NCI-H748 (cell line): Measurements from ENCODE around the gene PRKCG.
"Not testable (repeated sequence)": the region's sequence is repeated elsewhere in the genome, so short reads cannot be mapped to it uniquely, and the experiment has no call there.

Source experiments
- DNase-seq: peaks from one replicate; lab custom pipeline; 2025; ENCODE audit not compliant: unreplicated experiment; lab: John Stamatoyannopoulos, UW

PRKCG gene

DNA sequence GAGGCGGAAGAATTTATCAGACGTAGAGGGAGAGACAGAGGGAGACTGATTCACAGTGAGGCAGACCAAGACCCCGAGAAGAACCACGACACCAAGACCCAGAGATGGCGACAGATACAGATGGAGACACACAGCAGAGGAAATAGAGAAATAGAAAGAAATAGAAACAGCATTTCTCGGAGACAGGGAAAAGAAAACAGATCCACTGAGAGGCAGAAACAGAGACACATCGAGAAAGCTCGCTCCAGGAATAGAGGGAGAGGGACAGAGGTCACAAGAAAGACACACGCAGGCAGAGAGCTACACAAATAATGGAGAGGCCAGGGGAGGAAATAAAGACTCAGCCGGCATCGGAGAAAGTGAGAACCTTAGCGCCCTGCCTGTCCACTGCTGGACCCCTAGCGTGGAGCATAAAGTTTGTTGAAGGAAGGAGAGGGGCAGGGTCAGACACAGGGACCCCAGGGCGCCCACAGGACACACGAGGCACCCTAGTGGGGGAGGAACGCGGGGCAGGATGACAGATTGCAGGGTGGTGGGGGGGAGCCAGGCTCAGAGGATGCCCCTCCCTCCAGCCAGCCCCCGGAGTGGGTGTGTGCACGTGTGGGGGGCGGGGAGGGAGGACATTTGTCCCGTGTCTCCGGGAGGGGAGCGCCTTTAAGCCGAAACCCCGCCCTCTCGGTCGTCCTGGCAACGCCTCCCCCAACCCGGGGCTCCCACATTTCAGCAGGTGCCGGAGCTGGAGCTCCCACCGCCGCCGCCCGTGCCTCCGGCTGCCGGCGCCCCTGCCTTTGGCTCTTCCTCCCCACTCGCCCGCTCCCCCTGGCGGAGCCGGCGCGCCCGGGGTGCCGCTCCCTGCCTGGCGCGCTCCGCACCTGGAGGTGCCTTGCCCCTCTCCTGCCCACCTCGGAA is at the start of gene PRKCG:
Gene PRKCG (plus strand): TSS at position 716 of the 909 bp plus-strand sequence. CDS start 298 bp downstream, outside the sequence.
- DNase-seq = peak; percentile 89

DNA sequence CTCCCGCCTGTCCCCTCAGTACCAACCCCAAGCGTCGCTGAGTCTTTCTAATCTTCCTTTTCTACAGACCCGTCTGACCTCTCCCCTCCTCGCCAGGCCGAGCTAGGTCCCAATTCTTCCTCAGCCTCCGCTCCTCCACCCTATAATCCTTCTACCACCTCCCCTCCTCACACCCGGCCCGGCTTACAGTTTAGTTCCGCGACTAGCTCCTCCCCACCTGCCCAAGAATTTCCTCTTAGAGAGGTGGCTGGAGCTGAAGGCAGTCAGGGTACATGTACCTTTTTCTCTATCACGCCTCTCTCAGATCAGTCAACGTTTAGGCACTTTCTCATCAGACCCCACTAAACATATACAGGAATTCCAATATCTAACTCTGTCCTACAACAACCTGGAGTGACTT is 49.1 kb upstream of the PRKCG start:
- not testable (repeated sequence) for DNase-seq

DNA sequence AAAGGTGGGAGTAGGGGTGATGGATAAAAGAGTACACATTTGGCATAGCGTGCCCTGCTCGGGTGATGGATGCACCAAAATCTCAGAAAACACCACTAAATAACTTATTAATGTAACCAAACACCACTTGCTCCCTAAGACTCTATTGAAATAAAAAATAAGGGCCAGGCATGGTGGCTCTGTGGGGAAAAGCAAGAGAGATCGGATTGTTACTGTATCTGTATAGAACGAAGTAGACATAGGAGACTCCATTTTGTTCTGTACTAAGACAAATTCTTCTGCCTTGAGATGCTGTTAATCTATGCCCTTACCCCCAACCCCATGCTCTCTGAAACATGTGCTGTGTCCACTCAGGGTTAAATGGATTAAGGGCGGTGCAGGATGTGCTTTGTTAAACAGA is 43.6 kb upstream of the PRKCG start:
- not testable (repeated sequence) for DNase-seq

DNA sequence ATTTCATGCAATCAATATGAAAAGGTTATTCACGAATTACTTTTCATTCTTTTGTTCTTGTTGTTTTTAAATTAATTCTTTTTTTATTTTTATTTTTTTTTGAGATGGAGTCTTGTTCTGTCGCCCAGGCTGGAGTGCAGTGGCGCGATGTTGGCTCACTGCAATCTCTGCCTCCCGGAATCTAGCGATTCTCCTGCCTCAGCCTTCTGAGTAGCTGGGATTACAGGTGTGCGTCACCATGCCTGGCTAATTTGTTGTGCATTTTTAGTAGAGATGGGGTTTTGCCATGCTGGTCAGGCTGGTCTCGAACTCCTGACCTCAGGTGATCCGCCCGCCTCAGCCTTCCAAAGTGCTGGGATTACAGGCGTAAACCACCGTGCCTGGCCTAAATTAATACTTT is 41.8 kb upstream of the PRKCG start:
- not testable (repeated sequence) for DNase-seq

DNA sequence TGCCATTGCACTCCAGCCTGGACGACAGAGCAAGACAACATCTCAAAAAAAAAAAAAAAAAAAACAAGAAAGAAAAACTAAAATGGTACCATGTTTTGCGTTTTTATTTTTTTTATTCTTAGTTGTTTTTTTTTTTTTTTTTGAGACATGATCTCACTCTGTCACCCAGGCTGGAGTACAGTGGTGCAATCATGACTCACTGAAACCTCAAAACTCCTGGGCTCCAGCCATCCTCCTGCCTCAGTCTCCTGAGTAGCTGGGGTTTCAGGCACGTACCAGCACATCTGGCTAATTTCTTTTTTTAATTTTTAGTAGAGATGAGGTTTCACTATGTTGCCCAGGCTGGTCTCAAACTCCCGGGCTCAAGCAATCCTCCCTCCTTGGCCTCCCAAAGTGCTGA is 41.1 kb upstream of the PRKCG start:
- DNase-seq = not testable (repeated sequence)

DNA sequence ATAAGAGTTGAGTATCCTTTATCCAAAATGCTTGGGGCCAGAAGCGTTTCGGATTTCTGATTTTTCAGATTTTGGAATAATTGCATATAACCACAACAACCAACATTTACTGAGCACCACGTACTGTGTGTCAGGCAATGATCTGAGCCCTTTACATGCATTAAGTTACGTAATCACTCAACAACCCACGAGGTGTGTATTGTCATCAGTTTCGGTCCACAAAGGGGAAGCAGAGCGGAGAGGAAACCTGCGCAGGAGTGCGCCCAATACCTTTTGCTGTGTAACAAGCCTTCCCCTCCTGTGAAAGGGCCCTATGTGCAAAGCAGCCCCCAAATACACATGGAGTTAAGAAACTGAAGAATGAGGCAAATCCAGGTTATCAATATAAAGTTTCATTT is 37.1 kb upstream of the PRKCG start:
- DNase-seq = no peak

DNA sequence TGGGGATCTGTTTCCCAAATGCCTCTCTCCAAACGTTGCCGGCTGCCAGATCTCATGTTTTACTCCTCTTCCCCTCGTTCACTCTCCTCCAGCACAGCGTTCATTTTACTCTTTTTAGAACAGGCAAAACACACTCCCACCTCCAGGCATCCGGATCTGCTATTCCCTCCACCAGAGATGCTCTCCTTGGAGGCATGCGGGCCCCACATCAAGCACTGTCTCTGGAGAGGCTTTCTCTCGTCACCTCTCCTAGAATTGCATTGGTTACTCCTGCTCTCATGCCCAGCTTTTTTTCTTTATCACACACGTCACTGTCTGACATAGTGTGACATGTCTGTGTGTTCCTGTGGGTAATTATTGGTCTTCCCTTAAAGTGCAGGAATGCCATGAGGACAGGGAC is 34.4 kb upstream of the PRKCG start:
- no peak for DNase-seq

DNA sequence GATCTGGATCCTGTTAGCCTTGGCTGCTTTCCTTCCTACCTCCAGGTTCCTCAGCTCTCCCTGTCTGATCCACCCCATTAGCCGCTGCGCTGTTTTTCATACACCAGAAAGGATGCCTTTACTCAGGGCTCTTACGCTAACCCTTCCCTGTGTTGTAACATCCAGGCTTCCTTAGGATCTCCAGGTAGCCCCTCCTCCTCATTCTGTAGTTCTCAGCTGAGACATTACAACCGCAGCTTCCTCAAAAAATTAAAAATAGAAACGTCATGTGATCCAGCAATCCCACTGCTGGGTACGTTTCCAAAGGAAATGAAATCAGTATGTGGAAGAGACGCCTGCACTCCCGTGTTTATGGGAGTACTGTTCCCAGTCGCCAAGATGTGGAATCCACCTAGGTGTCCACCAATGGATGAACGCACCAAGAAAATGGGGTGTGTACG is 32.7 kb upstream of the PRKCG start:
- no peak for DNase-seq

DNA sequence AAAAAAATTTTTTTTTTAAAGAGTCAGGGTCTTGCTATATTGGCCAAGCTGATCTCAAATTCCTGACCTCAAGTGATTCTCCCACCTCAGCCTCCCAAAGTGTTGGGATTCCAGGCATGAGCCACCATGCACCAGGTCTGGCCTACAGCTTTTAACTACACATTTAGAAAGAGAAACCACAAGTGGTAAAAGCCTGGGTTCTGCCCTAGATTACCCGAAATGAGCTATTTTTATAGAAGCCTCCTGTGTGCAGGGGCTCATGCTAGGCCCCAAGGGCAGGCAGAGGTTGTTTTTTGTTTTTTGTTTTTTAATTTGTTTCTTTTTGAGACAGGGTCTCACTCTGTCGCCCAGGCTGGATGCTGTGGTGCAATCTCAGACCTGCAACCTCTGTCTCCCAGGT is 28.3 kb upstream of the PRKCG start:
- DNase-seq = no peak

DNA sequence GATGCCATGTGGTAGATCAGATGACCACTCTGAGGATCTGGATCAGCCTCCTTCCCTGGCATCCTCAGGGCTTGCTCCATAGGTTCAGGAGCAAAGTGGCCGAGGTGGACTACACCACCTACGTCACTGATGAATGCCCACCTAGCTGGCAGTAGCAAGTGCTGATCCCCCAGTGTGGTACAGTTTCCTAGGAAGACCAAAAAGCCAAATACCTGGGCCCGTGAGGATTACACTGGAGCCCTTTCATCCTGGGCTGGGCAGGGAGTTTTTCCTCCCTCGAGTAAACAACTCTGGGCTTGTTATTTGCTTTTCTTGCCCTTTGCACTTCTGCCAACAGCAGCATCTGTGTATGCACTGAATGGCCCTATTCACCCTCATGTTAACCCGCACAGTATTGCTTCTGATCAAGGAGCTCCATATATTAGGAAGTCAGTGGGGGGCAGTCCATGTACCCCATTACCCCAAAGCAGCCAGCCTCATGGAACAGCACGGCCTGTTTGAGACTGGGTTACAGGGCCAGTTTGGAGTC is 17.6 kb upstream of the PRKCG start:
- DNase-seq = peak; percentile 78

DNA sequence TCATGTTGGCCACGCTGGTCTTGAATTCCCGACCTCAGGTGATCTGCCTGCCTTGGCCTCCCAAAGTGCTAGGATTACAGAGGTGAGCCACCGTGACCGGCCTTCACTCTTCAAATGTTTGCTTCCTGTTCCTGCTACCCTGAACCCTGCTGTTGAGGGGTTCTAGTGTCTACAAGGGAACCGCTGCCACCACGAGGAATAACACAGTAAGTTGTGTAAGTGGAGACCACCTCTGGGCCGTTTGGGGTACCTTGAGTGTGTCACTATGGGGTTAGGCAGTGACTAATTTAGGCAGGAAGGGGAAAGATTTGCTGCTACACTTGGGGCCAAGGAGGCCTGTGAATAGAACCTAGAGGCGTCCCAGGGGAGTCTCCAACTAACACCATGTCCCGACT is 16.5 kb upstream of the PRKCG start:
- no peak for DNase-seq

DNA sequence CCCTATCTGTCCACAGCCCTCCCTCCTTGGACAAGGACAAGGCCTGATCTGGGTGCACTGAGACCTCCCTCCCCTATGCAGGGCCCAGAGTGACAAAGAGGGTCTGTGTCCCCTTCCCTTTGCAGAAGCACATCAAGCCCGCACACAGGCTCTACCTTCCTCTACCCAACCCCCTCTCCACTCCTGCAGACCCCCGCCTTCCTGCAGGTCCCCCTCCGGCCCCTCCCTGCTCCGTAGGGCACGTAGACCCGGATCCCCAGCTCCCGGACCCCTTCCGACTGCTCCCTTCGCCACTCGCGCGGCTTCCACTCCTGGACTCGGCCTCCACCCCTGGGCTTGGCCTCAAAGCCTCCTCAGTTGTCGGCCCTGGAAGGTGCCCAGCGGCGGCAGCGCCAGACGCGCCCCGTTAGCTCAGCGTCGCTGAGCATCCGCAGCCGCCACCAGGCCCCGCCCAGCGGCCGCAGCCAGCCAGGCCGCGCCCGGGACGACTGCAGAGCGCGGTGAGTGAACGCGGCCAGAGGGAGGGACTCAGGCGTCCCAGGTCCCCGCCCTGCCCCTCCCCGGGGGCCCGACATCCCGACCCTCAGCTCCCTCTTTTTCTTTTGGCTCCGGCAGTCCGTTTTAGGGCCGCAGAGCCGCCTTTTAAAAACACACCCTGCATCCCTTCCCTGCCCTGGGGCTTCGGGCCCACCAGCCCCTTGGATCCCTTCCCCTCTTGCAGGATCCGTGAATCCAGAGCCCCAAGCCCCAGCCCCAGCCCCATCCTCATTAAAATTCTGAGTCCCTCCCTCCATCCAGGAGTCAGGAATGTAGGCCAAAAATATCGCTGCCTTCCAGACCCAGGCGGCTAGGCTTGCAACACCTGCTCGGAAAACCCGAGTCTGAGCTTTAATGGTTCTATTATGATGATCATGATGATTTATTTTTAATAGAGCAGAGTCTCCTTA is 15.8 kb upstream of the PRKCG start:
- peak; percentile 76 for DNase-seq

DNA sequence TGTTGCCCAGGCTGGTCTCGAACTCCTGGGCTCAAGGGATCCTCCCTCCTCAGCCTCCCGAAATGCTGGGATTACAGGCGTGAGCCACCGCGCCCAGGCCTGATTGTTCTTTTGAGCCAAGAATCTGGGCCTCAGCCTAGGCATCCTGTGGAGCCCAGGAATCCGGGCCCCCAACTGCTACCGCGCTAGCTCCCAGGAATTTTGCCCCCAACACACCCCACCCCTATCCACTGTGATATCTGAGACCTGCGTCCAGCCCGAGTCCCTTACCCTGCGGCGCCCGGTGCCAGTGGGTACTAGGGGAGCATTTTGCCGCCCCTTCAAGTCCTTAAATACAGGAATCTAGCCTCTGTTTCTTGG is 15.2 kb upstream of the PRKCG start:
- DNase-seq = no peak

DNA sequence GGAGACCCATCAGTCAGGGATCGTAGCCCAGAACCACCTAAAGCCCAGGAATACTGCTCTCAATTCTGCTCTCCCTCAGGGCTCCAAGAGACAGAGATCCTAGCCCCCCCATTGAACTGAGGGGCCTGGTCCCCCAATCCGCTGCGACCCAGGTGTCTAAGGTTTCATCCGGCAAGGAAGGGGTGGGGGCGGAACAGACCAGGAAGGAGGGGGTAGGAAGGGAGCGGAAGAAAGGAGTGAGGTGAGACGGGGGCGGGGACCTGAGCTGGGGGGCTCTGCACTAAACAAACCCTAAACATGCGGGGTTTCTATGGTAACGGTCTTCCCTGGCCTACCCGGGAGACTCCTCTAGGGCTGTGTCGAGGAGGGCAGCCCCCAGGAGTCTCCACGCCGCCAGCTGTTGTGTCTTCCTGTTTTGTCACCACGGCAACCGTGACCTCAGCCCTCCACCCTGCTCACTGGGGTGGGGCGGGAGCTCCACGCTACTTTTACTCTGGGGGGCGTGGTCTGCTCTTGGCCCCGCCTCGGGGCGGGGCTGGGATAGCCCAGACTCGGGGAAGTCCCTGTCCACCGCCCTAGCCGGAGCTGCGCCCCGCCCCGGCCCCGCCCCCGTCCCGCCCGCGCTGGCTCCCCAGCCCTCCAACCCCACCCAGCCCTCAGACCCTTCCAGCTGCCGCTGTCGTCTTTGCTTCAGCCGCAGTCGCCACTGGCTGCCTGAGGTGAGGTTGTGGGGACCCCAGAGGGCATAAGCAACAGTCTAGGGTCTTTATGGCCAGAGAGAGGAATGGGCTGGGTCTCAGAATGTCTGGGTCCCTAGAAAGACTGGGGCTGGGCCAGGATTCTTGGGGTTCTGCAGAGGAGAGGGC is 14.5 kb upstream of the PRKCG start, which contains the start of gene MYADM:
Gene MYADM (plus strand): TSS at position 659 of the 866 bp plus-strand sequence. CDS start 5,647 bp downstream, outside the sequence.
- DNase-seq = peak; percentile 99

DNA sequence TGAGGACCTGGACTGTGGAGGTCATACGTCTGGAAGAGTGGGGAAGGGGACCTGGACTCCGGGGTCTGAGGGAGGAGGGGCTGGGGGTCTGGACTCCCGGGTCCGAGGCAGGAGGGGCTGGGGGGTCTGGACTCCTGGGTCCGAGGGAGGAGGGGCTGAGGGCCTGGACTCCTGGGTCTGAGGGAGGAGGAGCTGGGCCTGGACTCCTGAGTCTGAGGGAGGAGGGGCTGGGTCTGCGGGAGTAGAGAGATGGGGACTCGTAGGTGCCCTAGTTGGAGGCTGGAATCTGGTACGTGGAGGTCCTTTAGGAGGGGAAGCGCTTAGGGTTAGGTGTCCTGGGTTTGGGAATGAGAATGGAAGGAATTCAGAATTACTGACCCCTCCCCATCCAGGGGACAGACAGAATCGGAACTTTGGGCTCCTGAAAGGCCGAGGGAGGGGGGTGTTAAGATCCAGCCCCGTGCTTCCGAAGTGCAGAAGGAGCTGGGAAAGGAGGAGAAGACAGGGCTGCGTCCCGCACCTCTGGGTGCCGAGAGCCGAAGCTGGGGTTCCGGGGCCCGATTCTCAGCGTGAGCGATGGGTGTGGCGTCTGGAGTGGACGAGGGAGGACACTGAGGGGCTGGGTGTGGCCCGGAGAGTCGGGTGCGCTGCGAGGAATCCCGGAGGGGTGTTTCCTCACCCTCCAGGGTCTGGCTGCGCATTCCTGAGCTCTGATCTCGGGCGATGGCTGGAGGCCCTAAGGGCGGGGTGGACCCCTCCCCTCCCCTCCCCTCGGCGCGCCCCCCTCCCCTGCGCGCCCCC is 13.7 kb upstream of the PRKCG start:
- peak; percentile 61 for DNase-seq

DNA sequence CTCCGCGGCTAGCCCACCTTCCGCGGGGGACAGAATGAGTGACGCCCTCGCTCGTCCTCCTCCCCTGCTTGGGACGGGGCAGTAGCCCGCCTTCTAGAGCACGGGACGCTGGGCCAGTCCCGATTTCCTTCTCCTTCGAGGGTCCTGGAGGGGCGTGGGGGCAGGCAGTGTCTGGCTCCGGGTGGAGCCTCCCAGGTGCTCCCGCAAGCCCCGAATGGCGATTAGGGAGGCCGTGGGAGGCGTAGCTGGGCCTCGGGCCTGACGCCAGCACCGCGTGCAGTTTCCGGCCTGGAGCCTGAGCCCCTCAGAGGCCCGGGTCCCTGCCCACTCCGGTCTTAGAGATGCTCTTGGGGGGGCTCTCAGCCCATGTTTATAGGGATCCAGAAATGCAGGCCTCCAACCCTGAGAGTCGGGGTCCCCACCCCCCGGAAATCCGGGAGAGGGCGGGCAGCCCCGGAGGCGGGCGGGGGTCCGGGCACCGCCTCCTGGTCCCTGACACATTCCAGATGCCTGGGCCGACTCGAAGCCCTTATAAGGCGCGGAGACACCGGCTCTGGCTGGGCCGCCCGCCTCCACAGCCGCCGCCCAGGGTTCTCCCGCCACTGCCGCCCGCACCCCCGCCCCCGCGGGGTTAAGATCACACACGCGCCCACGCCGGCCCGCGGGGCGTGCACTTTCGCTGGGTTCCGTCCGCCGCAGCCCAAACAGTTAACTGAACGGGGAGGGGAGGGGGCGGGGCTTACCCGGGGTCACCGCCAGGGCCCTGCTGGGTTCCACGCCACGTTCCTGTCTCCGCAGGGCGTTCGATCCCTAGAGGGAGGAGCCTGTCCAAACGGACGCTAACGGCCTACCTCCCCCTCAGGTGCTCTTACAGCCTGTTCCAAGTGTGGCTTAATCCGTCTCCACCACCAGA is 12.8 kb upstream of the PRKCG start:
- DNase-seq = peak; percentile 89

DNA sequence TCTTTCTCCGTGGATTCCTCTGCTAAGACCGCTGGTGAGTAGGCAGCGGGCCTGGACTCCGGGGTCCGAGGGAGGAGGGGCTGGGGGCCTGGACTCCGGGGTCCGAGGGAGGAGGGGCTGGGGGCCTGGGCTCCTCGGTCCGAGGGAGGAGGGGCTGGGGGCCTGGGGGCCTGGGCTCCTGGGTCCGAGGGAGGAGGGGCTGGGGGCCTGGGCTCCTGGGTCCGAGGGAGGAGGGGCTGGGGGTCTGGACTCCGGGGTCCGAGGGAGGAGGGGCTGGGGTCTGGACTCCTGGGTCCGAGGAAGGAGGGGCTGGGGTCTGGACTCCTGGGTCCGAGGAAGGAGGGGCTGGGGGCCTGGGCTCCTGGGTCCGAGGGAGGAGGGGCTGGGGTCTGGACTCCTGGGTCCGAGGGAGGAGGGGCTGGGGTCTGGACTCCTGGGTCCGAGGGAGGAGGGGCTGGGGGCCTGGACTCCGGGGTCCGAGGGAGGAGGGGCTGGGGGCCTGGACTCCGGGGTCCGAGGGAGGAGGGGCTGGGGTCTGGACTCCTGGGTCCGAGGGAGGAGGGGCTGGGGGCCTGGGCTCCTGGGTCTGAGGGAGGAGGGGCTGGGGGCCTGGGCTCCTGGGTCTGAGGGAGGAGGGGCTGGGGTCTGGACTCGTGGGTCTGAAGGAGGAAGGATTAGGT is 12.1 kb upstream of the PRKCG start:
- DNase-seq = not testable (repeated sequence)

DNA sequence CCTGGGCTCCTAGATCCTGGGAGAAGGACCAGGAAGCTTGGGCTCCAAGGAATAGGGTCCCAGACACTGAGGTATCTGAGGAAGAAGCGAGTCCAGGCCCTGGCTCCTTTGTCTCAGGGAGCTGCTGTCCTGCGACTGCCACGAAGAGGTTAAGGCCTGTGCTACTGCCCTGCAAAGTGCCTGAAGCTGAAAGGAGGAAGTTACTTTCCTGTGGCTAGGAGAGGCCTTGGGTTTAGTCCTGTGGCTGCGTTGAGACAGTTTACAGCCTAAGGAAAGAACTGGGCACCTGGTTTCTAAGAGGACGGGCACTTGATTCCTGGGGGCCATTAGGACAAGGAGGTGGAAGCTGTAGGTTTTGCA is 11.5 kb upstream of the PRKCG start:
- no peak for DNase-seq
